ENCODE measurements around the gene UNC45A. TPM values are rescaled to one million over a fixed set of nuclear protein-coding genes. Genes with fewer than 3 reads are reported as not detected.
A peak's percentile ranks its signal among the peaks of the same experiment; 100 is the strongest.

The UNC45A gene
- total and polyA plus RNA-seq, 2 experiments from 2014 or later = 55.2 to 55.3 TPM

DNA sequence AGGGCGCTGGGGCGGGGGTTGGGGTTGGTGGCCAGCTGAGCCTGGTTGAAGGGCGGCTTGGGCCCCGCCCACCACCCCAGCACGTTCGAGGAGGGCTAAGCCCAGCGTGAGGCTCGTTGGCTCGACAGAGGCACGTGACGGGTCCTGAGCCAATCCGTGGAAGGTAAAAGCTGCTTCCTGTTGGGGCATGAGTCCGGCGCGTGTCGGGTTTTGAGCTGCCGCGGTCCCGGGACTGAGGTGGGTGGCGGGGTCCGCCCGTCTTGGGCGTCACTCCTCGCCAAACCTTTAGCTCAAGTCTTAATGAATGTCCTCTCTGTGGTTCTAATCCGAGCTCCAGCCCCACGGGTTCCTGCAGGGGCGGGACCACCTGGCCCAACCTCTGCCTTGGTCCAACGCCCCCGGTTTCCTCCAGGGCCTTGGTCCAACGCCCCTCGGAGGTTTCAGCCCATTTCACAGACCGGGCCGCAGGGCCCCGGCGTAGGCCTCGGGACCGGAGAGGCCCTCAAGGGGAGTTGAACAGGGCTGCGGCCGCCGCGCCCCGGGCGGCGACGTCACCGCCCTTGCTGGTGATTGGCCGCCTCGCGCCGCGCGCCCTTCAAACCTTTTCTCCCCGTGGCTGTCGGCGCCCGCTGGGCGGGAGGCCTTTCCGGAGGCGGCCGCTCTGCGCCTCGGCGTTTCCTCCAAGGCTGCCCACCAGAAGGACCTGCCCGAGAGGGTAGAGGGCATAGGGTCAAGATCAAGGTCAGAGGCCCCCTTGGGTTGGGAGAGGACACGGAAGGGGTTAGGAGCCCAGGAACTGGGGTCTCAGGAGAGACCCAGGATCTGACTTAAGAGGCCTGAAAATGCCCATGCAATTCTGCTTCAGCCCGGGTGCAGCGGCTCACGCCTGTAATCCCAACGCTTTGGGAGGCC, 19.9 kb downstream of the UNC45A start, which contains the start of gene RCCD1:
Gene RCCD1, plus strand, starts transcription at position 173 of the 912 bp plus-strand sequence. CDS start 1,851 bp downstream, outside the sequence.
- TF ChIP-seq EZH2 (IDR thresholded peaks at IDR 0.05; ENCODE audit: borderline replicate concordance) (no peak), EZH2phosphoT487 (IDR thresholded peaks at IDR 0.05; ENCODE audit: low read depth, severe bottlenecking, unreplicated experiment) (no peak), CTCF (IDR thresholded peaks at IDR 0.05; ENCODE audit: poor library complexity) (no peak)
- peak within 1 kb of the TSS; percentile 98 for H2AFZ ChIP-seq

GRCh38 chr15:90955624-90956273, 20.7 kb downstream of the UNC45A start:
- Histone ChIP-seq H3K27ac (no peak overlapping the region), H4K20me1 (ENCODE audit: insufficient read depth, poor library complexity, severe bottlenecking) (no peaks in the 10 kb centered on the region), H3K36me3 (replicated peaks; ENCODE audit: insufficient read depth, low read depth) (no peaks in the 10 kb centered on the region), H3K27me3 (no peaks in the 10 kb centered on the region), H3K79me2 (peaks cover 3% of the 10 kb centered on the region), H3K4me1 (ENCODE audit: insufficient read depth) (peaks cover 17% of the 10 kb centered on the region), H2AFZ (no peak overlapping the region), H3K9me2 (replicated peaks; ENCODE audit: insufficient read depth) (no peaks in the 10 kb centered on the region), H3K9me3 (ENCODE audit: low read depth) (no peaks in the 10 kb centered on the region), H3K4me2 (peak overlapping the region; percentile 98), H3K4me3 (peak overlapping the region; percentile 57)
- no peak for DNase-seq (ENCODE audit: low spot score)
- TF ChIP-seq EZH2phosphoT487 (IDR thresholded peaks at IDR 0.05; ENCODE audit: low read depth, severe bottlenecking, unreplicated experiment) (no peak), EZH2 (IDR thresholded peaks at IDR 0.05; ENCODE audit: borderline replicate concordance) (no peak), CTCF (IDR thresholded peaks at IDR 0.05; ENCODE audit: poor library complexity) (no peak)
- WGBS (ENCODE audit: low lambda C conversion rate, missing lambda C conversion rate) = 66% methylated on average over 20 of the region's 20 CpGs

More for the DNA sequence above, 19.9 kb downstream of the UNC45A start, which contains the start of gene RCCD1:
- H3K79me2 ChIP-seq = peaks cover 3% of the 10 kb centered on the region
- H4K20me1 ChIP-seq (ENCODE audit: insufficient read depth, poor library complexity, severe bottlenecking) = no peaks in the 10 kb centered on the region
- H3K27me3 ChIP-seq = no peaks in the 10 kb centered on the region
- H3K4me2 ChIP-seq = peak within 1 kb of the TSS; percentile 98
- H3K9me2 ChIP-seq (replicated peaks; ENCODE audit: insufficient read depth) = no peaks in the 10 kb centered on the region
- DNase-seq (ENCODE audit: low spot score) = peak; percentile 97
- no peaks in the 10 kb centered on the region for H3K36me3 ChIP-seq (replicated peaks; ENCODE audit: insufficient read depth, low read depth)
- H3K9me3 ChIP-seq (ENCODE audit: low read depth) = no peaks in the 10 kb centered on the region
- WGBS (ENCODE audit: low lambda C conversion rate, missing lambda C conversion rate) = 2% methylated on average over 60 of the region's 69 CpGs
- peaks cover 17% of the 10 kb centered on the region for H3K4me1 ChIP-seq (ENCODE audit: insufficient read depth)
- peak within 1 kb of the TSS; percentile 93 for H3K27ac ChIP-seq
- peak within 1 kb of the TSS; percentile 57 for H3K4me3 ChIP-seq

DNA sequence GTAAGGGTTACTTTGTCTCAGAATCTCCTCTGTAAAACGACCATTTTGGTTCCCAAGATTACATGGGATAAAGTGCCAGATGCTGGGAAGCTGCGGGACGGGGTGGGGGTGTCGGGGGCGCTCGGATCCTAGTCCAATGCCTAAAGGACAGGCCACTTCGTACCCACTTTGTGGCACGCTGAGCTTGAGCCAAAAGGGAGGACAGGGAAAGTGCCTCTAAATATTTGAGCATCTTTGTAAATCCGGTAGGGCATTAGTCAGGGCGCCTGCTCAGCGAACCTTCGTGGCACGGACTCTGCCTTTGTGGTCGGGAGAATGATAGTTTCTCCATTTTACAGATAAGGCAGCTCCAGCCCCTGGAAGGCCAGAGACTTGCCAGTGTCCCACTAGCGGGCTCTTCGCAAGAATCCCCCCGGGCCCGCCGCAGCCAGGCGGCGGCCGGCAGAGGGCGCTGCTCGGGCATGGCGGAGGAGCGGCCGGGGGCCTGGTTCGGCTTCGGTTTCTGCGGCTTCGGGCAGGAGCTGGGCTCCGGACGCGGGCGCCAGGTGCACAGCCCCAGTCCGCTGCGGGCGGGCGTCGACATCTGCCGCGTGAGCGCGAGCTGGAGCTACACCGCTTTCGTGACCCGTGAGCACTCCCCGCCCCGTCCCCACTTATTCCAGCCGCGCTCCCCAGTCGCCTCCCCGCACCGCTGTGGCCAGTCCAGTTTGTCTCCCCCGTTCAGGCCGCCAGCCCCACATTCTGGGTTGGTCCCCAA, 21.4 kb downstream of the UNC45A start:
- TF ChIP-seq EZH2phosphoT487 (IDR thresholded peaks at IDR 0.05; ENCODE audit: low read depth, severe bottlenecking, unreplicated experiment) = no peak
- peak; percentile 93 for TF ChIP-seq CTCF (IDR thresholded peaks at IDR 0.05; ENCODE audit: poor library complexity)
- no peak for TF ChIP-seq EZH2 (IDR thresholded peaks at IDR 0.05; ENCODE audit: borderline replicate concordance)
- WGBS (ENCODE audit: low lambda C conversion rate, missing lambda C conversion rate) = 10% methylated on average over 43 of the region's 56 CpGs

More for the DNA sequence above, 21.4 kb downstream of the UNC45A start:
- Histone ChIP-seq H3K4me2 (peak overlapping the region; percentile 98), H3K27ac (no peak overlapping the region), H3K36me3 (replicated peaks; ENCODE audit: insufficient read depth, low read depth) (no peaks in the 10 kb centered on the region), H3K9me3 (ENCODE audit: low read depth) (no peaks in the 10 kb centered on the region), H3K4me1 (ENCODE audit: insufficient read depth) (peaks cover 17% of the 10 kb centered on the region), H3K79me2 (peaks cover 3% of the 10 kb centered on the region), H3K9me2 (replicated peaks; ENCODE audit: insufficient read depth) (no peaks in the 10 kb centered on the region), H2AFZ (peak overlapping the region; percentile 95), H3K27me3 (no peaks in the 10 kb centered on the region), H3K4me3 (peak overlapping the region; percentile 68), H4K20me1 (ENCODE audit: insufficient read depth, poor library complexity, severe bottlenecking) (no peaks in the 10 kb centered on the region)
- DNase-seq (ENCODE audit: low spot score) = peak; percentile 90
